IgD-negative memory B cell (primary cell): ENCODE data around the gene GABRA4. TPM values are rescaled to one million over a fixed set of nuclear protein-coding genes. Genes with fewer than 3 reads are reported as not detected.

Experiments
- H3K27ac Mint-ChIP-seq, 3 donors: one replicate each; pipeline ENCODE4 v1.8.0; 2020 to 2022; ENCODE audit warnings: mild to moderate bottlenecking in 3 of 3, mixed read lengths in 3 of 3, moderate library complexity in 1 of 3
- H3K27me3 Mint-ChIP-seq: one replicate; pipeline ENCODE4 v1.8.0; 2021; ENCODE audit warnings: mixed read lengths
- H3K36me3 Mint-ChIP-seq: one replicate; pipeline ENCODE4 v1.8.0; 2020; ENCODE audit warnings: mild to moderate bottlenecking, mixed read lengths
- H3K4me1 Mint-ChIP-seq, 3 donors: one replicate each; pipeline ENCODE4 v1.8.0; 2020 to 2022; ENCODE audit warnings: mixed read lengths in 3 of 3, mild to moderate bottlenecking in 1 of 3
- H3K4me3 Mint-ChIP-seq, 4 donors: one replicate each; pipeline ENCODE4 v1.8.0; 2020 to 2022; ENCODE audit warnings: mild to moderate bottlenecking in 4 of 4, mixed read lengths in 4 of 4, moderate library complexity in 3 of 4
- H3K9me3 Mint-ChIP-seq, 3 donors: one replicate each; pipeline ENCODE4 v1.8.0; 2020 to 2021; ENCODE audit warnings: mixed read lengths in 3 of 3, mild to moderate bottlenecking in 1 of 3
- polyA plus RNA-seq: library from polyadenylated mRNA; unstranded; fragments of 300-500 nt; fragmentation: Illumina TruSeq; gene quantifications from one replicate; pipeline ENCODE4 v1.2.3, GENCODE V29; 2021

The GABRA4 gene
- polyA plus RNA-seq, 1 donor from 2014 or later = not detected

- H3K27me3 Mint-ChIP-seq = peaks cover 5% of the 10 kb centered on the region
- no peak overlapping the region for H3K27ac Mint-ChIP-seq
- no peaks in the 10 kb centered on the region for H3K4me1 Mint-ChIP-seq
- no peaks in the 10 kb centered on the region for H3K9me3 Mint-ChIP-seq
- H3K4me3 Mint-ChIP-seq = no peak overlapping the region
- no peaks in the 10 kb centered on the region for H3K36me3 Mint-ChIP-seq
Measured at GRCh38 chr4:46999566-46999965, 6.2 kb upstream of the GABRA4 start.

- Mint-ChIP-seq H3K4me1 (peaks cover 0 to 4% (median 3%) of the 10 kb centered on the region in 3 donors), H3K27me3 (peaks cover 31% of the 10 kb centered on the region), H3K27ac (no peak overlapping the region), H3K9me3 (peaks cover 0 to 2% (median 0%) of the 10 kb centered on the region in 3 donors), H3K4me3 (peak overlapping the region in 3 of 4 donors; percentile 21 to 85 (median 68)), H3K36me3 (no peaks in the 10 kb centered on the region)
Measured at GRCh38 chr4:46994007-46994405, 625 bp upstream of the GABRA4 start.

- Mint-ChIP-seq H3K4me3 (peak overlapping the region in 1 of 4 donors; percentile 82), H3K4me1 (peaks cover 0 to 5% (median 4%) of the 10 kb centered on the region in 3 donors), H3K27me3 (peaks cover 36% of the 10 kb centered on the region), H3K9me3 (peaks cover 0 to 4% (median 0%) of the 10 kb centered on the region in 3 donors), H3K36me3 (no peaks in the 10 kb centered on the region), H3K27ac (no peak overlapping the region)
Measured at GRCh38 chr4:46992338-46992737, 1.0 kb downstream of the GABRA4 start.

- H3K9me3 Mint-ChIP-seq = peaks cover 0 to 4% (median 0%) of the 10 kb centered on the region in 3 donors
- no peak overlapping the region for H3K27ac Mint-ChIP-seq
- H3K4me1 Mint-ChIP-seq = peaks cover 0 to 3% (median 0%) of the 10 kb centered on the region in 3 donors
- H3K36me3 Mint-ChIP-seq = no peaks in the 10 kb centered on the region
- H3K4me3 Mint-ChIP-seq = no peak overlapping the region
- H3K27me3 Mint-ChIP-seq = peaks cover 10% of the 10 kb centered on the region
Measured at GRCh38 chr4:46986922-46987638, 6.3 kb downstream of the GABRA4 start.

GRCh38 chr4:46984781-46985180 lies 8.6 kb downstream of the GABRA4 start:
- Mint-ChIP-seq H3K4me3 (no peak overlapping the region), H3K4me1 (peaks cover 0 to 2% (median 0%) of the 10 kb centered on the region in 3 donors), H3K9me3 (peaks cover 0 to 2% (median 0%) of the 10 kb centered on the region in 3 donors), H3K27me3 (peaks cover 5% of the 10 kb centered on the region), H3K36me3 (no peaks in the 10 kb centered on the region), H3K27ac (no peak overlapping the region)

GRCh38 chr4:46980851-46981250 lies 12.5 kb downstream of the GABRA4 start:
- no peaks in the 10 kb centered on the region for H3K27me3 Mint-ChIP-seq
- H3K27ac Mint-ChIP-seq = no peak overlapping the region
- H3K4me1 Mint-ChIP-seq = peaks cover 0 to 5% (median 2%) of the 10 kb centered on the region in 3 donors
- no peak overlapping the region for H3K4me3 Mint-ChIP-seq
- no peaks in the 10 kb centered on the region for H3K9me3 Mint-ChIP-seq
- H3K36me3 Mint-ChIP-seq = no peaks in the 10 kb centered on the region

GRCh38 chr4:46979726-46980125 lies 13.7 kb downstream of the GABRA4 start:
- Mint-ChIP-seq H3K27ac (no peak overlapping the region), H3K27me3 (no peaks in the 10 kb centered on the region), H3K4me3 (no peak overlapping the region), H3K9me3 (no peaks in the 10 kb centered on the region), H3K4me1 (peaks cover 0 to 7% (median 5%) of the 10 kb centered on the region in 3 donors), H3K36me3 (no peaks in the 10 kb centered on the region)

- Mint-ChIP-seq H3K4me1 (peaks cover 0 to 7% (median 5%) of the 10 kb centered on the region in 3 donors), H3K9me3 (no peaks in the 10 kb centered on the region), H3K4me3 (no peak overlapping the region), H3K27ac (no peak overlapping the region), H3K27me3 (no peaks in the 10 kb centered on the region), H3K36me3 (no peaks in the 10 kb centered on the region)
Measured at GRCh38 chr4:46979283-46979682, 14.1 kb downstream of the GABRA4 start.

- no peaks in the 10 kb centered on the region for H3K36me3 Mint-ChIP-seq
- H3K4me3 Mint-ChIP-seq = no peak overlapping the region
- peaks cover 0 to 7% (median 5%) of the 10 kb centered on the region in 3 donors for H3K4me1 Mint-ChIP-seq
- no peaks in the 10 kb centered on the region for H3K9me3 Mint-ChIP-seq
- no peak overlapping the region for H3K27ac Mint-ChIP-seq
- no peaks in the 10 kb centered on the region for H3K27me3 Mint-ChIP-seq
Measured at GRCh38 chr4:46977245-46977644, 16.1 kb downstream of the GABRA4 start.

GRCh38 chr4:46975812-46976553 lies 17.4 kb downstream of the GABRA4 start:
- no peaks in the 10 kb centered on the region for H3K36me3 Mint-ChIP-seq
- no peaks in the 10 kb centered on the region for H3K27me3 Mint-ChIP-seq
- peaks cover 0 to 7% (median 5%) of the 10 kb centered on the region in 3 donors for H3K4me1 Mint-ChIP-seq
- H3K9me3 Mint-ChIP-seq = no peaks in the 10 kb centered on the region
- no peak overlapping the region for H3K4me3 Mint-ChIP-seq
- no peak overlapping the region for H3K27ac Mint-ChIP-seq

- Mint-ChIP-seq H3K36me3 (no peaks in the 10 kb centered on the region), H3K9me3 (no peaks in the 10 kb centered on the region), H3K4me3 (no peak overlapping the region), H3K27me3 (no peaks in the 10 kb centered on the region), H3K4me1 (peaks cover 0 to 7% (median 5%) of the 10 kb centered on the region in 3 donors), H3K27ac (no peak overlapping the region)
Measured at GRCh38 chr4:46974891-46975543, 18.4 kb downstream of the GABRA4 start.

GRCh38 chr4:46968847-46969246 lies 24.5 kb downstream of the GABRA4 start:
- H3K27ac Mint-ChIP-seq = no peak overlapping the region
- H3K27me3 Mint-ChIP-seq = no peaks in the 10 kb centered on the region
- no peak overlapping the region for H3K4me3 Mint-ChIP-seq
- H3K4me1 Mint-ChIP-seq = no peaks in the 10 kb centered on the region
- no peaks in the 10 kb centered on the region for H3K9me3 Mint-ChIP-seq
- H3K36me3 Mint-ChIP-seq = no peaks in the 10 kb centered on the region

- Mint-ChIP-seq H3K4me1 (no peaks in the 10 kb centered on the region), H3K27me3 (peaks cover 2% of the 10 kb centered on the region), H3K36me3 (no peaks in the 10 kb centered on the region), H3K9me3 (no peaks in the 10 kb centered on the region), H3K4me3 (no peak overlapping the region), H3K27ac (no peak overlapping the region)
Measured at GRCh38 chr4:46967631-46968030, 25.8 kb downstream of the GABRA4 start.

- peaks cover 1% of the 10 kb centered on the region for H3K36me3 Mint-ChIP-seq
- no peaks in the 10 kb centered on the region for H3K4me1 Mint-ChIP-seq
- H3K9me3 Mint-ChIP-seq = peaks cover 0 to 2% (median 0%) of the 10 kb centered on the region in 3 donors
- H3K4me3 Mint-ChIP-seq = no peak overlapping the region
- no peak overlapping the region for H3K27ac Mint-ChIP-seq
- peaks cover 5% of the 10 kb centered on the region for H3K27me3 Mint-ChIP-seq
Measured at GRCh38 chr4:46958742-46959488, 34.5 kb downstream of the GABRA4 start.
